Measurements from ENCODE around the gene ZNF132.

ZNF132 gene

DNA sequence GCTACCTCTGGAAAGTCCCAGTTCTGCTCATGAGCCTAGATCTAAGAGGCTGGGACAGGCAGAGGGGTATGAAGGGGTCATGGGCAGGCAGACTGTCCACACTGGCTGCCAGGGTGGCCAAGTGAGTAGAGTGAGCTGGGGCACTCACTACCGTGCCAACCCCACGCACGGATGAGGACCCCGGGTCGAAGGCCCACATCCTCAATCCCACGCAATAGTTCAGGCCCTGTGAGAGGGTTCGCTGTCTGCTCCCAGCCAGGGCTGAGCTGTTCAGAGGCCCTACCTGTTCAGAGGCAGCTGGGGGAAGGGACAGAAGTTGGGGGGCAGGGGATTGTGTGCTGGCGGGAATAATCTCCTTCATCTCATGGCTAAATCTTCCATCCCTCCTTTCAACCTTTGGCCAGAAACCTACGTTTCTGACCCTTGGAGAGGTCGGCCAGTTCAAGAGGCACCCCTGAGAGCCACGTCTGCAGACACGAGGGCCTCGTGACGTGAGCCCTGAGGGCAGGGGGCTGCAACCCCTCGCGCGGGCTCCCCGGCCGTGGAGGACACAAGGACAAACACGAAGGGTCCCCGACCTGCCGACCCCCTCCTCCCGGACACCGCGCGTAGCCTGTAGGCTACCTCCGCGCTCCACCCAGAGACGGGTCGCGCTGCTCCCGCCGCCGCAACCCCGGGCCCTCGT lies 53.9 kb downstream of the ZNF132 start:
- peak; percentile 29 to 37 for DNase-seq

DNA sequence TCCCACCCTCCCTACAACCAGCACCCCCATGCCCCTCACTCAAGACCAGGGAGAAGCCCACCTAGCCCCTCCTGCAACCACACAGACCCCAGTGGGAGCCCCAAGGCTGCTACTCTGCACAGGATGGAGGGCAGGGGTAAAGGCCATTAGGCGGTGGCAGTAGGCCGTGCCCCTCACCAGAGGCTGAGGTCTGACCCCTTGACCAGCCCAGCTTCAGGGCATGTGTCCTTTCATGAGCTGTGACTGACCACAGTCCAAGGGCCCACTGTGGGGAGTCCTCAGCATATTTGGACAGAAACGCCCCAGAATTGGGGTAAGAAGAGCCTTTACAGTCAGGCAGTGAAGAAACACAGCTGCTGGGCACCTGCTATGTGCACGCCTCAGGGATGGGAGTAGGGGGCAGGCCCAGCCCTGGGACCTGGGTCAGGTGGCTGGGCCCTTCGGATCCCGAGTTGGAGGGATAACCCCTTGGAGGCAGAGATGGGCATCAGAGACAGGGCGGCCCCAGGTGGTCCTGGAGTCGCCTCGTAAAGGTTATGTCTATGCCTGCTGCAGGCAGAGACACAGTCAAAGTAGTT lies 54.6 kb downstream of the ZNF132 start:
- no peak for DNase-seq

DNA sequence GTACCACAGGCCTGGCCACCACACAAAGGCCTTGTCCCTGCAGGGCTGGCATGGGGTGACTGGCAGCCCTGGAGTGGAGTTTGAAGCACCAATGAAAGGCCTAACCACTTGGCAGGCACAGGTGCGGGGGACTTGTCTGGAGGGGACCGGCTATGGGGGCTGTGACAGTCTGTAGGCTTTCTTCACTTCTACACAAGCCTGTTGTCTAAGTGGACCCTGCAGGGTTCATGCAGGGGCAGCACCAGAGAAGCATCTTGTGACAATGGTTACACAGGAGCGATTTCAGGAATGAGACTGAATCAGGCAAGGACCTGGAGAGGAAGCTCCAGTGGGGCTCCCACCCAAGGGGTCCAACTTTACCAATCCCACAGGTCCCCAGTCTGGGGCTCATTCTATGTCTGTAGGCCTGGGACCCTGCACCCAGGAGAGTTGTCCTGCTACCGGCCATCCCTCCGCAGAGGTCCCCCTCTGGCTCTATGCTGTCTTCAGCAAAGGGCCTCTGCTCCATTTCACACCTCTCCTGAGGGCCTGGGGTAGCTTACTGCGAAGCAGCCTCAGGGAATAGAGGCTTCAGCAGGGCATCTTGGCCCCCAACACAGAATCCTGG lies 56.9 kb downstream of the ZNF132 start:
- DNase-seq = no peak
